ENCODE results near the gene LGR4. TPM values are rescaled to one million over a fixed set of nuclear protein-coding genes. Genes with fewer than 3 reads are reported as not detected.

Gene LGR4
- total and polyA plus RNA-seq, 7 donors: 11.3 to 44.3 (median 29.9) TPM

- Histone ChIP-seq H3K4me1 (peaks cover 0 to 17% (median 1%) of the 10 kb centered on the region in 4 donors), H3K9me3 (no peaks in the 10 kb centered on the region), H3K4me3 (no peak overlapping the region), H3K36me3 (no peaks in the 10 kb centered on the region), H3K27me3 (no peaks in the 10 kb centered on the region), H3K27ac (no peak overlapping the region)
- no peak for TF ChIP-seq EP300 (IDR thresholded peaks at IDR 0.05)
- no peak for TF ChIP-seq POLR2AphosphoS5 (IDR thresholded peaks at IDR 0.05)
- no peak for TF ChIP-seq POLR2A (IDR thresholded peaks at IDR 0.05)
- no peak for TF ChIP-seq CTCF (IDR thresholded peaks at IDR 0.05)
- intact Hi-C loops (cut with DNase I): no loop called here
- no peak for DNase-seq
- WGBS, 2 donors: 53 to 75% methylated on average over 5 of the region's 5 CpGs
These were observed 71.2 kb downstream of the LGR4 start for GRCh38 chr11:27401280-27401832.

- H3K36me3 ChIP-seq: no peaks in the 10 kb centered on the region
- no peak overlapping the region for H3K4me3 ChIP-seq
- no peak for TF ChIP-seq POLR2AphosphoS5 (IDR thresholded peaks at IDR 0.05)
- TF ChIP-seq POLR2A (IDR thresholded peaks at IDR 0.05): no peak
- no peak for TF ChIP-seq EP300 (IDR thresholded peaks at IDR 0.05)
- TF ChIP-seq CTCF (IDR thresholded peaks at IDR 0.05): no peak
- DNase-seq: no peak
- intact Hi-C loops (cut with DNase I): loop anchor here (5.0 kb wide), 1 partner anchor 74 kb away; the partner anchor contains the start of gene LGR4
- no peaks in the 10 kb centered on the region for H3K9me3 ChIP-seq
- no peak overlapping the region for H3K27ac ChIP-seq
- 93 to 96% methylated on average over 3 of the region's 3 CpGs for WGBS, 2 donors
- peaks cover 0 to 37% (median 21%) of the 10 kb centered on the region in 4 donors for H3K4me1 ChIP-seq
- H3K27me3 ChIP-seq: no peaks in the 10 kb centered on the region
These were observed 74.2 kb downstream of the LGR4 start for GRCh38 chr11:27398400-27398770.

GRCh38 chr11:27397624-27398399 is 74.8 kb downstream of the LGR4 start:
- H3K4me3 ChIP-seq: no peak overlapping the region
- intact Hi-C loops (cut with DNase I): loop anchor here (5.0 kb wide), 1 partner anchor 74 kb away; the partner anchor contains the start of gene LGR4

DNA sequence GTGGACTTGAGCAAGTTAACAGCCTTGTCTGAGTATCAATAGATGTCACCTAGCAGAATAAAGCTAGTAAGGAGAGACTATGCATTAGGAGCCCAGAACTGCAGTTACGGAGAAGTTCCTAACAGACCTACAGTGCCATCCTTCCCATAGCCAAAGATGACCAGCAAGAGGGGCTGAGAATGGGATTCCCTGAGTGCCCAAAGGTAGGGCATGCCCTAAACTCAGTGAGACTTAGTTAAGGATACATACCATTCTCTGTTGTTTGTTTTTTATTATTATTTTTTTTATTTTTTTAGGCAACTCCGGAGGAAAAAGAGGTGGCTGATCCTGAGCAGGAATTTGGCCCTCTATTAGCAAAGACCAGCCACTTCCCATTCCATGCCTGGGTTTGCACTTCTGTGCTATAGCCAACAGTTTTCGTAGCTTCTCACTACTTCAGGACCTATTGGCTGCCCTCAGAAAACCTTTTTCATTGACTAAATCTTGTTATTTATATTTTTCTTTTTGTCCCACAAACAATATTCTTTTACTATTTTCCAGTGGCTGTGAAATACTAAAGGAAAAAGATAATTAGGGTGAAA is 76.2 kb downstream of the LGR4 start:
- no peak for TF ChIP-seq CTCF (IDR thresholded peaks at IDR 0.05)
- no peak for TF ChIP-seq EP300 (IDR thresholded peaks at IDR 0.05)
- TF ChIP-seq POLR2A (IDR thresholded peaks at IDR 0.05): no peak
- TF ChIP-seq POLR2AphosphoS5 (IDR thresholded peaks at IDR 0.05): no peak
- DNase-seq: no peak
- Histone ChIP-seq H3K27me3 (no peaks in the 10 kb centered on the region), H3K4me3 (no peak overlapping the region), H3K9me3 (no peaks in the 10 kb centered on the region), H3K36me3 (no peaks in the 10 kb centered on the region), H3K4me1 (peaks cover 0 to 56% (median 35%) of the 10 kb centered on the region in 4 donors), H3K27ac (peak overlapping the region in 3 of 4 donors; percentile 36 to 53 (median 52))
- intact Hi-C loops (cut with DNase I): loop anchor here (5.0 kb wide), 1 partner anchor 76 kb away; the partner anchor contains the start of gene LGR4
- 33 to 73% methylated on average over 3 of the region's 3 CpGs for WGBS, 2 donors

More at GRCh38 chr11:27397624-27398399, 74.8 kb downstream of the LGR4 start:
- 39 to 69% methylated on average over 9 of the region's 9 CpGs for WGBS, 2 donors
- TF ChIP-seq POLR2A (IDR thresholded peaks at IDR 0.05) (no peak), POLR2AphosphoS5 (IDR thresholded peaks at IDR 0.05) (no peak), CTCF (IDR thresholded peaks at IDR 0.05) (no peak), EP300 (IDR thresholded peaks at IDR 0.05) (no peak)
- Histone ChIP-seq H3K27me3 (no peaks in the 10 kb centered on the region), H3K36me3 (no peaks in the 10 kb centered on the region), H3K27ac (no peak overlapping the region), H3K9me3 (no peaks in the 10 kb centered on the region), H3K4me1 (peaks cover 0 to 43% (median 26%) of the 10 kb centered on the region in 4 donors)
- no peak for DNase-seq
